HG03025 (cell line): ENCODE data around the gene FAM219B.
"Not testable (repeated sequence)": the region's sequence is repeated elsewhere in the genome, so short reads cannot be mapped to it uniquely, and the experiment has no call there.

Experiments
- ATAC-seq: cut with Tn5 transposase; IDR thresholded peaks from one replicate; pipeline ENCODE4 v1.9.1; 2021; ENCODE audit warnings: mild to moderate bottlenecking, moderate library complexity; ENCODE audit not compliant: unreplicated experiment, low FRiP score

FAM219B gene

DNA sequence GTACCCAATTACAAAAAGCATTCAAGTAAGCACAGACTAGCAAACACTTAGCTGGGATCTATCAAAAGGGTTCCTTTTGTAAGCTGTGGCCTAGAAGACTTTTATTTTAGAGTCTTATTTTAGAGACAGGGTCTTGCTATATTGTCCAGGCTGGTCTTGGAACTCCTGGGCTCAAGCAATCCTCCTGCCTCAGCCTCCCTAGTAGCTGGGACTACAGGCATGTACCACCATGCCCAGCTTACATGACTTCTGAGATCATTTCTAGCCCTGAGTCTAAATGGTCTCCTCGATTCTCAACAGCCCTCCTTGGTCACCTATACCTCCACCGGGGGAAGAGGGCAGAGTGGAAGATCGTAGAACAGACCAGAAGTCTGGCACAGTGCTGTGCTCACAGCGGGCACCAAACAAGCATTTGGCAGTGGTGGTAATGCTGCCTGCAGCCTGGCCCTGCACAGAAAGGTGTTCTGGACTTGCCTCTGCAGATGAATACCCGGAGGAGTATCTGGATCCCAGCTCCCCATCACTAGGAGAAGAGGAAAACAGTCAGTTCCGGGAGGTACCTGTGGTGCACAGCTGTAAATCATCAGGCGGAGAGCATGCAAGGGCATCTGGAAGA lies 2.4 kb downstream of the FAM219B start:
- ATAC-seq, result no peak

DNA sequence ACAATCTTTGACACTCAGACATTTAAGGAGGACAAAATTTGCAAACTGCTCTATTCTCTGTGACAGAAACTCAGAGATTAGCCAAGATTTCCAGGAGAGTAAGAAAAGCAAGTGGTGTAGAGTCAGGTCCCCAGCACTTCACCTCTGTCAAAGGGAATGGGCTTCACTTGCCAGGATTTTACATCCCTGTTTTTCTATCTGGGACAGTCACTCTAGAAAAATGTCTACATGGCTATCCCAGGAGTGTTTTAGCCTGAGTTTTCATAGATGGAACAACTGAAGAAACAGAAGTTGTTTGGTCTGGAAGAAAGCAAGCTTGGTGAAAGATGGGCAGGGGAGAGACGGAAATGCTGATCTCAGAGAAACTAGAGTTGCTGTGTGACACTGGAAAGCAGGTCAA lies 3.0 kb downstream of the FAM219B start:
- no peak for ATAC-seq

DNA sequence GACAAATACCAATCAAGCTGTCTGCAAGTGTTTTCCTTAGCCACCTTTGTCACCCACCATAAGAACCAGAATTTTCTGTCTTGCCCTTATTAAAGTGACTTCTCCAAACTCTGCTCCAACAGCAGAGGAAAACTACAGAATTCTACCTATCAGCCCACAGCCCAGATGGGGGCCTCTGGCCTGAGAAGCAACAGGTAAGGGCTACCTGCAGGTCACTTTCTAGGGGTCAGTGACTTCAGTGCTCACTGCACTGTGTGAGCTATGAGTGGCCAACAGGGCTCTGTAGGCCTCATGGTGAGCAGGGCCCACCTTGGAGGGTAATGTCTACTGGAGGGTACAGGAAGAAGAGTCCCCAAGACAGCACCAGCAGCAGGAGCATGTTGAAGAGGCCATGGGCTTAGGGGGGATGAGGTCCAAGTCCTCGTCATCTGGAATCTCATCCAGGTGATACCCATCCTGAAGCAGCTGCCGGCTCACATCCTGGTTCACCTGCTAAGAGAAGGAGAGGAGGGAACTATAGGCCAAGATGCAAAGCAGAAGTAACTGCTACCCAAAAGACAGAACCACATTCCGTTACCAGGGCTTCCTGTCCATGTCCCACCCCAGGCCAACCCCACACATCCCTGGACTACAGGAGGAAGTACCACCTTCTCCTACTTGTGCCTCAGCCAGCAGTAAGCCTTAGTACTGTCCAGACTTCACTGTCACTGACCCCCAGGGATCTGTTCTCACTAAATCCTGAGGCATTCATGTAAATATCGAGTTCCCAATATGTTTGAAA lies 4.2 kb downstream of the FAM219B start:
- ATAC-seq, result no peak

DNA sequence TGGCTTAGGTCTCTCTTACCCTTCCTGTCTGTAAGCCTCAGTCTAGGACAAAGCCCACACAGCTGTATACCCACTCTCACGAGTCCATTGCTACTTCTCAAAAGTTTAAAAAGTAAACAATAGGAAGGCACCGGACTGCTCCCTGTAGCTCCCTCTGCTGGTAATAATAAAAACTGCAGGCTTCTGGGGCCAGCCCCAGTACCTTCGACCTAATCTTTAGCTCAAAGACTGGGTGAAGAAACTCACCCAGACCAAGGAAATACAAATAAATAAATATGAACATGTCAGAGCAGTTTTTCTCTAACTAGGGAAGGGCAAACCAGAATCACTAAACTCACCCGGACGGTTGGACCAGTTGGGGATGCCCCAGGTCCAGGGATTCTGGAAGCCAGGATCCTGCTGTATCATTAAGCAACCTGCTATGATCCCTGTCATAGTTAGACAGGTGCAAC lies 5.0 kb downstream of the FAM219B start:
- no peak for ATAC-seq

DNA sequence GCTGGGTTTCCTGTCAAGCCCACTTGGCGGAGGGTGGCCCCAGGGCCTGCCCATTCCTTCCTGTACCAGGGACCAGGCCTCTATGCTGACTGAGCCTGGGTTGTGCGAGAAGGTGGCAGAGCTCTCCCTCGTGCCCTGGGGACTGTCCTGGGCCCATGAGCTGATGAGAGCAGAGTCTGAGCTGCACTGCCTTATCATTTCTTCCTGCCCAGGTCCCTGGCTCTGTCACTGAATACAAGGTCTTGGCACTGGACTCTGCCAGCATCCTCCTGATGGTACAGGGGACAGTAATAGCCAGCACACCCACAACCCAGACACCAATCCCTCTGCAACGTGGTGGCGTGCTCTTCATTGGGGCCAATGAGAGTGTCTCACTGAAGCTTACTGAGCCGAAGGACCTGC lies 9.3 kb downstream of the FAM219B start:
- no peak for ATAC-seq

DNA sequence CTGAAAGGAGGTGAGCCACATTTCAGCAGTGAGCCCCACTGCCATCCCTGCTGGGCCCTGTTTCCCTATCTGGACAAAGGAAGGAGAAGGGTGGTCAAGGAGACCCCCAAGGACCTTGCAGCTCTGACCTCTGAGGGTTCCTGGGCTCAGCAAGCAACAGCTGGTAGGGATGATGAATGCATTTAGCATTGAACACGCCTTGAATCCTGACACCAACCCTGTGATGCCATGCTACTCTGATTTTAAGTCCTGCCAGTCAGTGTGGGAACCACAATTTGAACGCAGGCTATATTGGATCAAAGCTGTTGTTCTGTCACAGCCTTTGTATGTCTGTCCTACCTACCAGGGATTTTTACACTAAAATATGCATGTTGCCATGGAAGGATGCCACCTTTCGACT lies 10.3 kb downstream of the FAM219B start:
- no peak for ATAC-seq

DNA sequence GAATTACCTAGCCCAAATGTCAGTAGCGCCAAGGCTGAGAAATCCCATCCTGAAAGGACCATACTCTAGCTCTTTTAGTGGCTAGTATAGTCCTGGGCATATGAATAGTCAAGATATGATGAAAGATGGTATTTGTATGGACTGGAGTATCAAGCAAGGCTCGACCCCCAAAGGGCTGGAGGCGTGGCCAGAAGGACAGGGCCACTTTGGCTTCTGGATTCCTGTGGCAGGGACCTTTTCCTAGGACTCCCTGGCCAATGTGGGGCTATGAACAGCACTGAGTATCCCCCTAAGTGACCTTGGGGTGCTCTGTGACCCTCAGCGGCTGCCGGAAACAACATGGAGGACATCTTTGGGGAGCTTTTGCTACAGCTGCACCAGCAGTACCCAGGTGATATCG lies 10.8 kb downstream of the FAM219B start:
- ATAC-seq, result no peak

DNA sequence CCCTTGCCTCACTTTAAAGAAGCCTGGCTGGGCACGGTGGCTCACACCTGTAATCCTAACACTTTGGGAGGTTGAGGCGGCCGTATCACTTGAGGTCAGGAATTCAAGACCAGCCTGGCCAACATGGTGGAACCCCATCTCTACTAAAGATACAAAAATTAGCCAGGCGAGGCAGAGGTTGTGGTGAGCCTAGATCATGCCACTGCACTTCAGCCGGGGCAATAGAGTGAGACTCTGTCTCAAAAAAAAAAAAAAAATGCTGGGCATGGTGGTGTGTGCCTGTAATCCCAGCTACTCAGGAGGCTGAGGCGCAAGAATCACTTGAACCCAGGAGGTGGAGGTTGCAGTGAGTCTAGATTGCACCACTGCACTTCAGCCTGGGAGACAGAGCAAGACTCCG lies 12.3 kb downstream of the FAM219B start:
- ATAC-seq, result not testable (repeated sequence)

DNA sequence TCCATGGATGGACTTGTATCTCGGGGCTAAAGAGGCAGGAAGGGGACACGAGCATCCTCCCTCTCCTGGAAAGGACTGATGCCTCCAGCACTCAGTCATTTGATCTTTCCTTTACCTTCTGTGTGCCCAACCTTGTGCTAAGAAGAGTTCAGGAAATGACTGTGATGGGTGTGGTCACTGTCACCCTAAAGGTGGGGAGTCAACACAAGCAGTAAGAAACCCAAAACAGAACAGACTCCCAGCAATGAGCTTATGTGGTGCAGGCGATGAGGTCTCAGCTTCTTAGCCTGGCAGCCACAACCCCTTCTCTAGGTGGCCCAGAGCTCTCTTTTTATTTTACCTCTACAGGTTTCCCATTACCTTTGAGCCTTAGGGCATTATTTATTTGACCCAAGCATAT lies 13.0 kb downstream of the FAM219B start:
- ATAC-seq, result no peak

DNA sequence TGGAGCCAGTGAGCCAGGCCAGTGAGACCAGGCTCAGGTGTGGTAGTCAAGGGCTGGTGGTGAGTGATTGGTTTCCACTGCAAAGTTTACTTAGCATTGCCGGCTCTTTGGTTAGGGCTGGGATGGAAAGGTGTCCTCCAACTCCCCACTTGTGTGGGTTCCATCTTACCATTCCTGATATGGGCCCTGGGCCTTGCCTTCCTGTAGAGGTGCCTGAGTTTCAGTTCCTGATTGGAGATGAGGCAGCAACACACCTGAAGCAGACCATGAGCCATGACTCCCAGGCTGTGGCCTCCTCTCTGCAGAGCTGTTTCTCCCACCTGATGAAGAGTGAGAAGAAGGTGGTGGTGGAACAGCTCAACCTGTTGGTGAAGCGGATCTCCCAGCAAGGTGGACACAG lies 13.7 kb downstream of the FAM219B start:
- ATAC-seq, result no peak

DNA sequence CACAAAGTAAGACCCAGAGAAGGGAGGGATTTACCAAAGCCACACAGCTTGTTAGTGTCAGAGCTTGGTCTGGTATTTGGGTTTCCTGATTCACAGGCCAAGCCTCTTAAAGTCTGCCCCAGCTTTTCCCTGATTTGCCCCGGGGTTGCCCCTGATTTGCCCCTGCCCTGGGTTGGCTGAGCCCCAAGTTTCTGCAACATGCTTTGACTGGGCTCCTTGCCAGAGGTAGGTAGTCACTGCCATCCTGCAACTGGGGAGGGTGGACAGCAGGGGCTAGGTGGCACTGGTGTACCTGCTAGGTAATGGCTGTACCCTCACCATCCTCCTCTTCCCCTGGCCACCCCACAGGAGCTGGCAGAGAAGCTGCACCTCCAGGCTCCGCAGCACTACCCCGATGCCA lies 14.3 kb downstream of the FAM219B start:
- no peak for ATAC-seq

DNA sequence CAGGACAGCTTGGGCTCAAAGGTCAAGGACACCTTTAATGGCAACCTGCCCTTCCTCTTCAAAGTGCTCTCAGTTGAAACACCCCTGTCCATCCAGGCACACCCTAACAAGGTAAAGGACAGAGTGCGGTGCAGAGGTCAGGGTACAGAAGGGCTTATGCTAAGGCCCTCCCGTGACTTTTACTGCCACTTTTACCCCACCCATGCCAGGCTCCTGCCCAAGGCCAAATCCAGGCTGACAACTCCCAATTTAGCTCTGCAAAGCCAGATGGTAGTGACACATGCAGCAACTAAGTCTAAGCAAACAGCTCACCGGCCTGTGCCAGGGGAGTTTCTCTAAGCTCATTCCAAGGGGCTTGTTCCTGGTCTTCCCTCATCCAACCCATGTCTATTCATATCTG lies 15.2 kb downstream of the FAM219B start:
- no peak for ATAC-seq

DNA sequence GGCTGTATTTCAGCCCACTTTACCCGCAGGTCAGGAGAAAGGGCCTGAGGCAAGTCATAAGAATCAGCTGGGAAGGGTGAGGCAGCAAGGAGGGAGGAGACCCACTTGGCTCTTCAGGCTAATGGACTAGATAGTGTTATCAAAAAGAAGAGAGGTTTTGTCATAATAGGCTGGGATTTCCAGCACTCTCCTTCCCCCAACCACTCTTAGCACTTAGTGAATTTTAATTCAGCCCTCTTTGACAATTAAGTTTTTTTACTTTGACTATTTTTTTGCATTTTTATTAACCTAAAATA lies 16.0 kb downstream of the FAM219B start:
- ATAC-seq, result no peak

DNA sequence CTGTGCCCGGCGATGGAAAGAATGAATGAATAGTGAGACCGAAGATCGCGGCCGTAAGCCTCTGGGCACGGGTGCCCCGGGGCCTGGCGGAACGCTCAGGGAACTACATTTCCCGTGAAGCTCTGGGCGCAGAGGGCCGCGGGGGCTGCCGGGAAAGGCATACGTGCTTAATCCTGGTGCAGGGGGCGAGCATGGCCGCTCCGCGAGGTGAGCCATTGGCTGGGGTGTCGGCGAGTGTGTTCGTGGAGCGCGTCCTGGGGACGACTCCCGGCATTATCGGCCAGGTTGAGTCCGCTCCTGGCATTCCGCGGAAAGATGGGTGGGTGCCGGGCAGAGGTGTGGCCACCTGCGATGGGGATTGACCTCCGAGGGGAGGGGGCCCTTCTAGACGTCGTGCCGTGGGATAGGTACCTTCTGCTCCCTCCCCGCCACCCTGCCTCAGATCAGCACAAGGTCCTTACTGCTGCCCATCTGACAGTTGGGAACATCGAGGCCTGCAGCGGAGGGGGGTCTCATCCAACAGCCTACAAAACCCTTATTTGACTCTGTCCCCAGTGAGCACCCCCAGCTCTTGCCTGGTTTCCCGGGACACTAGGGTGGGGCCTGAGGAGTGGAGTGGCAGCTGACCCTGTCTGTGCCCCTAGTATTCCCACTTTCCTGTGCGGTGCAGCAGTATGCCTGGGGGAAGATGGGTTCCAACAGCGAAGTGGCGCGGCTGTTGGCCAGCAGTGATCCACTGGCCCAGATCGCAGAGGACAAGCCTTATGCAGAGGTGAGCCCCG lies 16.6 kb downstream of the FAM219B start, which contains the start of gene MPI:
Gene MPI, plus strand, starts transcription at position 160 of the 782 bp plus-strand sequence. Its CDS starts 32 bp downstream, at position 192.
- ATAC-seq, result peak; percentile 87

DNA sequence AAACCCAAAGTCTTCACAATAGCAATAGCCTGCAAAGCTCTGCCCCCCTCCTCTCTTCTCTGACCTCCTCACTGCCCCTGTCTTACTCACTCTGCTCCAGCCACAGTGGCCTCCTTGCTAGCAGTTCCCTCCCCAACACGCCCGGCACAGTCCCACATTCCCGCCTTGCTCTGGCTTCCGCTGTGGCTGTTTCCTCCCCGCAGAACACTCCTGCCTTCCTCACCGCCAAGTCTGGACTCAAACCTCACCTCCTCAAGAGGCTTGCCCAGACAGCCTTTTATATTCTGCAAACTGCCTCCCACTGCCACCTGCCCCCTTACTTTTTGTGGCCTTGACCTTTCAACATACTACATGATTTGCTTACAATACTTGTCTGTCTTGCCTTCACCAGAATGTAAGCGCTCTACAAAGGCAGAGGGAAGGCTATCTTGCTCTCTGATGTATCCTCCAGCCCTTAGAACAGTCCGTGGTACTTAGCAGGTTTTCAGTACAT lies 17.2 kb downstream of the FAM219B start:
- peak; percentile 17 for ATAC-seq

DNA sequence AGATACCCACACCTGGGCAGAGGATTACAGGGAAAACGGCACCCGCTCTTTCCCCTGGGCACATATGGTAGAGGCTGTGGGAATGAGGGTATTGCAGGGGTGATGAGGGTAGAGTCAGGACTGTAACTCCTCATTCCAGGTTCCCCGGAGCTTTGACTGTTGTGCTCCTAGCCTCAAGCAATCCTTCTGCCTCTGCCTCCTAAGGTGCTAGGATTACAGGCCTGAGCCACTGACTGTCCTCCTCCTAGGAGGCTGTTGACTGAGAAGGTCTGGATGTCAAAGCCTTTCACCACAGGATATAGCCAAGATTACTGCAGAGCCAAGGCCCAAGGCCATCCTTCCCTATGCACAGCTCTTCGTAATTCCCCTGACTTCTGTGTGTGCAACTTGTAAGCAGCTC lies 17.9 kb downstream of the FAM219B start:
- ATAC-seq, result no peak

DNA sequence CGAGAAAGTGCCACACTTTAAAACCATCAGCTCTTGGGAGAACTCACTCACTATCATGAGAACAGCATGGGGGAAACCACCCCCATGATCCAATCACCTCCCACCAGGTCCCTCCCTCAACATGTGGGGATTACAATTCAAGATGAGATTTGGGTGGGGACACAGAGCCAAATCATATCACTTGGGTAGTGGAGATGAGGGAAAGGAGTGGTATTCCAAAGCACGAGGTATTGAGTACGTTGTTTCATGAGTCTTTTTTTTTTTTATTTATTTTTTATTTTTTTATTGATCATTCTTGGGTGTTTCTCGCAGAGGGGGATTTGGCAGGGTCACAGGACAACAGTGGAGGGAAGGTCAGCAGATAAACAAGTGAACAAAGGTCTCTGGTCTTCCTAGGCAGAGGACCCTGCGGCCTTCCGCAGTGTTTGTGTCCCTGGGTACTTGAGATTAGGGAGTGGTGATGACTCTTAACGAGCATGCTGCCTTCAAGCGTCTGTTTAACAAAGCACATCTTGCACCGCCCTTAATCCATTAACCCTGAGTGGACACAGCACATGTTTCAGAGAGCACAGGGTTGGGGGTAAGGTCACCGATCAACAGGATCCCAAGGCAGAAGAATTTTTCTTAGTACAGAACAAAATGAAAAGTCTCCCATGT lies 19.0 kb downstream of the FAM219B start:
- ATAC-seq, result not testable (repeated sequence)

DNA sequence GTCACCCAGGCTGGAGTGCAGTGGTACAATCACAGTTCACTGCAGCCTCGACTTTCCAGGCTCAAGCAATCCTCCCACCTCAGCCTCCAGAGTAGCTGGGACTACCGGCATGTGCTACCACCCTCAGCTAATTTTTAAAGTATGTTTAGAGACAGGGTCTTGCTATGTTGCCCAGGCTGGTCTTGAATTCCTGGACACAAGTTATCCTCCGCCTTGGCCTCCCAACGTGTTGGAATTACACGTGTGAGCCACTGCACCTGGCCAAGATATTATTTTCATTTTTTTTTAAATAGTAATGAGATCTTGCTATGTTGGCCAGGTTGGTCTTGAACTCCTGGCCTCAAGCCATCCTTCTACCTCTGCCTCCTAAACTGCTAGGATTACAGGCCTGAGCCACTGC lies 21.2 kb downstream of the FAM219B start:
- no peak for ATAC-seq

DNA sequence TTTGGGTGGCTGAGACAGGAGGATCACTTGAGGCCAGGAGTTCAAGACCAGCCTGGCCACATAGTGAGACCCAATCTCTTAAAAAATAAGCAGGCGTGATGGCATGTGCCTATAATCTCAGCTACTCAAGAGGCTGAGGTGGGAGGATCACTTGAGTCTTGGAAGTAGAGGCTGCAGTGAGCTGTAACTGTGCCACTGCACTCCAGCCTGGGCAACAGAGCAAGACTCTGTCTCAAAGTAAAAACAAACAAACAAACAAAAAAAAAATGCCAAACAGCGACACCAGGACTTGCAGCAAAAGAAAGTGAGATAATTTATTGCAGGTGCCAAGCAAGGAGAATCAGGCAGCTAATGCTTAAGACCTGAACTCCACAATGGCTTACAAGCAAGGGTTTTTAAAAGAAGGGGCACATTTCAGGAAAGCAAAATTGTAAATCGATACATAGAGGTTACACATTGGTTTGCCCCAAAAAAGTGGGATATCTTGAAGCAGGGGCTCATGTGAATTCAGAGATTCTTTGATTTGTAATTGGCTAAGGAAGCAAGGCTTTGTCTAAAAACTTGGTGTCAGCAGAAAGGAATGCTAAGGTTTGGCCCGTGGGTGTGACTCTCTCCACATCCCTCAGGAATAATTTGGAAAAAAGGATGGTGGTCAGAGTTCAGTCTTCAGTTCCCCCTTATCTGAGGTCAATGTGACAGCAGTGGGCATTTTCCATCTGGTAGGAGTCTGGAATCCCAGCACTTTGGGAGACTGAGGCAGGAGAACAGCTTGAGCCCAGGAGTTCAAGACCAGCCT lies 22.0 kb downstream of the FAM219B start:
- no peak for ATAC-seq

DNA sequence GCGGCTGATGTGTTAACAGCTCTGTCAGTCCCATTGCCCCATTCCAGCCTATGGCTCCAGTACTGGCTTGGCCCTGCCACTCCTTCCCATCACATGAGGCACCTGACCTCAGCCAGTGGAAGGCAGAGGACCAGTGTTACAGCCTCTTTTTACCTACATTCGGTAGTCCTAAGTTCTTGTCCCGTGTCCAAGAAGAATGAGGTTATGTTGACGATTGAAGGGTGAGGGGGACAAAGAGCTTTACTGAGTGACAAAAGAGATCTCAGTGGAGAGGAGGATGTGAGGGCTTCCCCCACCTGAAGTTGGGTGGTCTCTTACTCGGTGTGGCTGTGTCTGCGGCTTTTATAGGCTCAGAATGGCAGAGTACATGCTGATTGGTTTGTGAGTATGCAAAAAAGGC lies 24.1 kb downstream of the FAM219B start:
- ATAC-seq, result no peak
